Measurements from ENCODE around the gene CDC42BPA. TPM values are rescaled to one million over a fixed set of nuclear protein-coding genes. Genes with fewer than 3 reads are reported as not detected.

The CDC42BPA gene
- total RNA-seq, 1 donor from 2014 or later, result 40.3 TPM

DNA sequence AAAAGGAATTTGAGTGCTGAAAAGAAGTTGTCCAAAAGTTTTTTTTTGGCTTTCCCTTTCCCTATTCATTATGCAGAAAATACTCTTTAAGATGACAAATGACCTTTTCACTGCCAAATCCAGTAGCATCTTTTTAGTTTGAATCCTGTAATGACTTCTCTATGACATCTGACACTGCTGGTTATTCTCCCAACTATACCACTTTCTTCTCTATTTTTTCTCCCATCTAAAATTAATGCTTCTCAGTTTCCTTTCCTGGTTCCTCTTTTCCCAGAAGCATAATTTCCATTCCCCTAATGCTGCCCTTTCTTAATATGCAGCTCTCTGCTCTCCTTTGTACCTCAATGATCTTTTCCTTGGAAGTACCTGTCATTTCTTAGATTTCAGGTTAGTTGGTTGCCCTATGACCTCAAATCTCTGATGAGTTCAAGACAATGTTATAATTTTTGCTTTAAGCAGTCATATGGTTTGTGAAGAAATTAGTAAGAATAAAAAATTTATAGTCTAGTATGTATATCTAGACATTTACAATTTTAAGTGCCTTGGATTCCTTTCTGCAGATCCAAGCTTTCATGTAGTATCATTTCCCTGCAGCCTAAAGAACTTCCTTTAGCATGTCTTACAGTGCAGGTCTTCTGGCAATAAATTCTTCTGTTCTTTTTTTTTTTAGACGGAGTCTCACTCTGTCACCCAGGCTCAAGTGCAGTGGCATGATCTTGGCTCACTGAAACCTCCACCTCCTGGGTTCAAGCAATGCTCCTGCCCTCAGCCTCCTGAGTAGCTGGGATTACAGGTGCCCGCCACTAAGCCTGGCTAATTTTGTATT, 150.8 kb downstream of the CDC42BPA start:
- Histone ChIP-seq H3K4me3 (no peak overlapping the region), H3K9me3 (no peaks in the 10 kb centered on the region), H3K27me3 (ENCODE audit: low read depth) (no peaks in the 10 kb centered on the region), H3K4me1 (no peaks in the 10 kb centered on the region), H3K27ac (no peak overlapping the region), H3K36me3 (no peaks in the 10 kb centered on the region)
- intact Hi-C loops (cut with DNase I), result no loop called here
- no peak for TF ChIP-seq CTCF (IDR thresholded peaks at IDR 0.05)
- no peak for ATAC-seq
- no peak for DNase-seq

DNA sequence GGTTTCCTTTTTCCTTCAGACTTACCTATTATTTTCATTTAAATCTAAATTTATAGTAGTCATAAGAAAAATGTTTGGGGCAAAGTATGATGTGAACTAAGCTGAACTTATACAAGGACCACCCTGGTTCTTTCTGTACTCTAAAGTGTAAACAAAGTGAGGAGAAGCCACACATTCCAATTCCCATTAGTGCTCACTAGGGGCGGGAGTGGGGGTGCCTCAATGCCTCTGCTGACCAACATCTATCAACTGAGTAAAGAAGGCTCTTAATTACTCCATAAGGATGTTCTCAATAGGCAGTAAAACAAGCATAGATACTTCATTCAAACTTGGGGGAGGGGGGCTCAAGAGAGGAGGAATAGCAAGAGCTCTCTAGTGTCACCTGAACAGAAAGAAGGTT, 151.7 kb downstream of the CDC42BPA start:
- Histone ChIP-seq H3K4me3 (no peak overlapping the region), H3K4me1 (no peaks in the 10 kb centered on the region), H3K36me3 (no peaks in the 10 kb centered on the region), H3K27me3 (ENCODE audit: low read depth) (no peaks in the 10 kb centered on the region), H3K9me3 (no peaks in the 10 kb centered on the region), H3K27ac (no peak overlapping the region)
- ATAC-seq (no peak), DNase-seq (no peak)
- intact Hi-C loops (cut with DNase I), result no loop called here
- no peak for TF ChIP-seq CTCF (IDR thresholded peaks at IDR 0.05)

DNA sequence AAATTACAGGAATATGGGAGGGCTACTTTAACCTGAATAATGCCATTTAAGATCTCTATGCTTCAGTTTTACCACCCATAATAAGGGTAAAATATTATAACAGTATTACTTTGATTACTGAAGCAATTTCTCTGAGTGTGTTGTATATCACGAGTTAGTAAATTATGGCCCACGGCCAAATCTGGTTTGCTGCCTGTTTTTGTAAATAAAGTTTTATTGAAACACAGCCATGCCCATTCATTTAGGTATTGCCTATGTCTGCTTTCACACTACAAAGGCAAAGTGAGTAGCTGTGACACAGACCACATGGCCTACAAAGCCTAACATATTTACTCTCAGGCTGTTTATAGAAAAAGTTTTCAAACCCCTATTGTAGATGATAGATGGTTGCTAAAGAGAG, 156.8 kb downstream of the CDC42BPA start:
- TF ChIP-seq CTCF (IDR thresholded peaks at IDR 0.05), result no peak
- H3K27ac ChIP-seq, result no peak overlapping the region
- no peaks in the 10 kb centered on the region for H3K27me3 ChIP-seq (ENCODE audit: low read depth)
- DNase-seq, result no peak
- intact Hi-C loops (cut with DNase I), result no loop called here
- H3K4me3 ChIP-seq, result no peak overlapping the region
- peaks cover 16% of the 10 kb centered on the region for H3K36me3 ChIP-seq
- no peaks in the 10 kb centered on the region for H3K4me1 ChIP-seq
- H3K9me3 ChIP-seq, result no peaks in the 10 kb centered on the region
- ATAC-seq, result no peak

DNA sequence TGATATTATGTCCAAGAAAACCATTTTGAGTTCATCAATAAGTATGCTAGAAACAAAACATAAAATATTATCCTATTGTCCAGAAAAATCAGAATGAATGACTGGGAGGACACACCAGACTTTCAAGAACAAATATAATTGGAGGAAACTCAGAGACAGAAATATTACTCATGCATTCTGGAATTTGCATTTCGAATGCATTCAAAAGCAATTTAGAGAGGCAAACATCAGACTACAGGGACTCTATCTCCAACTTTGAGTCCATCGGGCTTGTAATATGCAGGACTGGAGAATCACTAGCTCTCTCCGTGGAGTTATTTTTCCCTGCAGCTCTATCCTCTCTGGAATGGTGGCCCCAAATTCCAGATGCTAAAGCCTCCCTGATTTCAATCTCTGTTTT, 161.8 kb downstream of the CDC42BPA start:
- ATAC-seq (no peak), DNase-seq (no peak)
- peaks cover 16% of the 10 kb centered on the region for H3K36me3 ChIP-seq
- H3K27me3 ChIP-seq (ENCODE audit: low read depth), result no peaks in the 10 kb centered on the region
- H3K9me3 ChIP-seq, result no peaks in the 10 kb centered on the region
- no peaks in the 10 kb centered on the region for H3K4me1 ChIP-seq
- no peak for TF ChIP-seq CTCF (IDR thresholded peaks at IDR 0.05)
- intact Hi-C loops (cut with DNase I), result no loop called here
- H3K27ac ChIP-seq, result no peak overlapping the region
- H3K4me3 ChIP-seq, result no peak overlapping the region

DNA sequence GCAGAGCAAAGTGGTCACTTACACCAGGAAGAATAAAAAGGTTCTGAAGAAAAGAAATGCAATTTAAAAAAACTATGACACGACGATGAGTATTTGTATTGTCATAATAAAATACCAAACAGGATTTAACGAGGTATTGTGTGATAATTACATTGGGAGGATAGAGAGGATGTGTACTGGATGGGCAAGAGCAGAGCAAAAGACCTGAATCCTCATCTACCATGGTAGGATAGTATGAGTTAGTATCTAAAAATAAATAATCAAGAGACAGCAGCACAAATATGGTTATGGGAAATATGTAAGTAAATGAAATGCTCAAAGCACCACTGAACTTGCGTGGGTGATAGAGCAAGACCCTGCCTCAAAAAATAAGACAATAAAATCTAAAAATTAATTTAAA, 162.6 kb downstream of the CDC42BPA start:
- Histone ChIP-seq H3K4me1 (no peaks in the 10 kb centered on the region), H3K27ac (no peak overlapping the region), H3K36me3 (peaks cover 16% of the 10 kb centered on the region), H3K27me3 (ENCODE audit: low read depth) (no peaks in the 10 kb centered on the region), H3K4me3 (no peak overlapping the region), H3K9me3 (no peaks in the 10 kb centered on the region)
- DNase-seq (no peak), ATAC-seq (no peak)
- intact Hi-C loops (cut with DNase I), result no loop called here
- TF ChIP-seq CTCF (IDR thresholded peaks at IDR 0.05), result no peak
